Left colon (tissue), 2 donors: ENCODE measurements around the gene TSLP. TPM values are rescaled to one million over a fixed set of nuclear protein-coding genes. Genes with fewer than 3 reads are reported as not detected.

Experiments
- ATAC-seq: fragments of 200-7000 bp; cut with Tn5 transposase; one replicate; pipeline ENCODE4 v1.9.1; 2020; ENCODE audit warnings: mild to moderate bottlenecking, moderate library complexity
- DNase-seq, 2 donors: peaks; one replicate each; pipeline ENCODE4 v3.0.0-alpha.2; 2020
- intact Hi-C, 2 donors: fragments of 100-400 bp; cut with DNase I in 1 of 2; cut with micrococcal nuclease in 1 of 2; formaldehyde crosslinking; loops; one replicate each; pipeline versions ENCODE4 v1.11.2 to v1.14.0; 2022; cut with DNase I, micrococcal nuclease
- total RNA-seq, 2 donors: library from RNA; stranded (reverse); fragmentation: NEBNext Ultra II Directional; extraction: Animal tissue kit (Norgen Biotek cat#: 25700); gene quantifications; one replicate each; pipeline ENCODE4 v1.2.1, GENCODE V29; 2021
- donor health status: DM: no; HTN: no; CAD: no.
- donor health status: DM: yes; HTN: yes; CAD: no.

Gene TSLP
- total RNA-seq, 2 donors from 2014 or later, result 0.27 to 0.47 TPM

DNA sequence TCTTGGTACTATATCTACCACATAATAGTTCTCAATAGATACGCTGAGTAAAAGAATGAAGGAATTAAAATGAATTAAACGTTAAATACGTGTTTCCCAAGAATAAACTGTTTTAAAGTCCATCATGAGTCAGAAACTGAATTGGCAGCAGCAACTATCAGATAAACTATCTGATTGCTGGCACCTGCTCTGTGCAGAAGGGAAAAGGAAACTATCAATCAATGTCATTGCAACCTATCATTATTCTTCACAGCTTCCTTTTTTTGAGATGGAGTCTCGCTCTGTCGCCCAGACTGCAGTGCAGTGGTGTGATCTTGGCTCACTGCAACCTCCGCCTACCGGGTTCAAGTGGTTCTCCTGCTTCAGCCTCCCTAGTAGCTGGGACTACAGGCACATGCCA lies 11.8 kb downstream of the TSLP start:
- intact Hi-C loops, result no loop called here
- DNase-seq, result no peak
- ATAC-seq, result peak; percentile 27

DNA sequence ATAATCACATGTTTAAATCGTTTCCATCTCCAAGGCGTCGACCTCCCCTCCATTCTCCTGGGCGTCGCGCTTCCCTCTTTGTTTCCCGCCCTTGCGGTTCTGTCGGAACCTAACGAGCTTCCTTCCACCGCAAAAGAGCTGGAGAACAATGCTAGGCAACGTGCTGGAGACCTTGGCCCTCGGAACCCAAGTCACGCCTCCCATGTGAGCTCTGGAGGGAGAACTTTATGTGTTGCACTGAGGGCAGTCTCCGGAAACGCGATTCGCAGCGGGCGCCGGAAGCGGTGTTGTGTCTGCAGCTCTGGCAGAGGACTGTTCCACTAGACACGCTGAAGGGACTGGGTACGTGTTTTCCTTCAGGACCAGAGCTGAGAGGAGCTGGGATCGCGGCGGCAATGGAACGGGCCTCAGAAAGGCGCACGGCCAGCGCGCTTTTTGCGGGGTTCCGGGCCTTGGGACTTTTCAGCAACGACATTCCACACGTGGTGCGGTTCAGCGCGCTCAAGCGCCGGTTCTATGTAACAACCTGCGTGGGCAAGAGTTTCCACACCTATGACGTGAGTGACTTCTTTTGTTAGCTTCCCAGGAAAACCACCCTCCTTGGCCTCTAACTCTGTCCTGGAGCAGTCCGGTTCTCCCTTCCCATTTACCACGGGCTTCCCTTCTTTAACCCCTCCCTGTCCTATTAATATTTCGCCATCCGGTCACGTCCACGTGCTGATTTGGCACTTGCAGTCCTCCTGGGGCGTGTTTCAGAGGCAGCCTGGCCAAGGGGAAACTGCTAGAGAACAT lies 20.7 kb downstream of the TSLP start, which contains the start of gene WDR36:
Gene WDR36 (plus strand): TSS at position 287 of the 792 bp plus-strand sequence. CDS start 109 bp downstream, at position 396.
- intact Hi-C loops, result loop anchor here in 1 of 2 donors (5.0 kb wide), 1 partner anchor 335 kb away; no protein-coding TSS in a partner anchor
- peak; percentile 86 to 89 for DNase-seq
- peak; percentile 99 for ATAC-seq

DNA sequence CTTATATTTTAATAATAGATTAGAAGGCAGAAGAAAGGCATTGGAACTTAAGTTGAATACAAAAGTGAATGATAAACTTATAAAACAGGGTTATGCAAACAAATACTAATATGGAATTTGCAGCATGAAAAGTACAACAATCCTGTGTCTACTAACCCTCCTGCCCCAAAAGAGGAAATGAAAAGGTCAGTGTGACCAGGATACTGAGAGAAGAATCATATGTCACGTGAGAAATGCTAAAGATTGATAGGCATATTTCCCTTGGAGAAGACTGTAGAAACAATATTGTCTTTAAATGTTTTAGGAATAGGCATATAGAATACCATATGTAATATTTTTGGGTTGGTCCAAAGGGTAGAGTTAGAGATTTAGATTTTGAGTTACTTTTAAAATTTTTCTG lies 24.5 kb downstream of the TSLP start:
- DNase-seq (no peak), ATAC-seq (no peak)
- intact Hi-C loops, result no loop called here

DNA sequence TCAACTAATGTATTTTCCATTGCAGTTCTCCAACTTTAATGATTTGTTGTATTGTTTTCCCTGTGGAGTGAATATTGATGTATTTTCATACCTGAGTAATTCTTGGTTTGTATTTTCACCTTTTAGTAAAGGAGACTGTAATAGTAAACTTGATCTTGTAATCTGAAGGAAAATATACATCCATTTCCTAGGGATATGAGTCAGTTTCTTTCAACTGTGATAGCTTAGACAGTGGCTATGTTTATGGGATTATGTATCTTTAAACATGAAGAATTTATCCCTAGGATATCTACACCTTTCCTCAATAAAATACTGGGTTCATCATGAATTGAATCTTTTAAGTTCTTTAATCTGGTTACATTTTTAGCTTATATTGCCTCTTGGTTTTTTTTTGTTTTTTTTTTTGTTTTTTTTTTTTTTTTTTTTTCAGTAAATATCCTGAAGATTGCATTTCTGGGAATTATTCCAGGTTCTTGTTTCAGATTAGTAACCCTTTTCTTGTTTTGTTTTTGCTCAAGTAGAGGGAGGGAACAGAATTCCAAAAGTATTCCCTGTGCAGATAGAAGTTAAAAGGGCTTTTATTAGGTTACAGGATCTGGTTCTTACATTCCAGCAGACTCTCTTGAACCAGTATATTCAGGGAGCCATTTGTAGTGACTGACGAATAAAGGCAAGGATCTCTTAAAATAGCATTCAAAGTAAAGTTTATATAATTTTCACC lies 27.7 kb downstream of the TSLP start:
- intact Hi-C loops, result no loop called here
- DNase-seq, result no peak
- no peak for ATAC-seq

DNA sequence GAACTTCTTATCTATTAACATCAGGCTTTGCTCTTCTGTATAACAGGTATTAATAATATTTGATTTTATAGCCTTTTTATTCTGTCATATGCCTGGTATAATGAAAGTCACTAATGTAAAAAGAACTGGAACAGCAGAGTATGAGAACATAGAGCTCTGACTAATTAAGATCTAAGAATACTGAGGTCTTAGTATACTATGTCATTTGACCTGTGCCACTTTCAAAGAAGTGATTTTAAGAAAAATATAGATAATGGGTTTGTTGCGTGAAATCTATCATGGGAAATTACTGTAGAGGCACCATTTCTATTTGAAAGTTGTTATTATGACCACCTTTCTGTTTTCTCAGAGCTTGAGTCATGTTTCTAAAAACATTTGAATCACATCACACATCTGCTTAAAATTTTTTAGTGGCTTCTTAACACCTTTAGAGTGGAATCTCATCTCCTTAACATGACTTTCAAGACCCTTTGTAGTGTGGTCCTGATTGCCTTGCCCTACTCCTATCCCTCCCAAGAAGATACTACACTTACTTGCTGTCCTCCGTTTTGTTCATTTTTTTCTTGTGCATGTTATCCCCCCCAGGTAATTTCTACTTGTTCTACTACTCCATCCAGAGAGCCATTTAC lies 34.9 kb downstream of the TSLP start:
- ATAC-seq, result no peak
- DNase-seq, result no peak
- intact Hi-C loops, result no loop called here

DNA sequence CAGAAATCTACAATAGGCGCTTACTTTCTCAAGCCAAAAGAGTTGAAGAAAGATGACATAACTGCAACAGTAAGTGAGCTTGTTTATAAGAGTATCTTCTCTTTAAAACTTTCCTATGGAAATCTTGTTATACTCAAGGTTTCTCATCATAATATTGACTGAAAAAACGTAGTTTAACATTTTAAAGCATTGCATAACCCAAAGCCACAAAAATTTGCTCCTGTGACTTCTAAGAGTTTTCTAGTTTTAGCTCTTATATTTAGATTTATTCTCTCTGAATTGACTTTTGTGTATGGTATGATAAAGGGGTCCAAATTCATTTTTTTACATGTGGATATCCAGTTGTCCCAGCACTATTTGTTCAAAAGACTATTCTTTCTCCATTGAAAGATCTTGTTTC lies 35.9 kb downstream of the TSLP start:
- no peak for ATAC-seq
- DNase-seq, result no peak
- intact Hi-C loops, result no loop called here

DNA sequence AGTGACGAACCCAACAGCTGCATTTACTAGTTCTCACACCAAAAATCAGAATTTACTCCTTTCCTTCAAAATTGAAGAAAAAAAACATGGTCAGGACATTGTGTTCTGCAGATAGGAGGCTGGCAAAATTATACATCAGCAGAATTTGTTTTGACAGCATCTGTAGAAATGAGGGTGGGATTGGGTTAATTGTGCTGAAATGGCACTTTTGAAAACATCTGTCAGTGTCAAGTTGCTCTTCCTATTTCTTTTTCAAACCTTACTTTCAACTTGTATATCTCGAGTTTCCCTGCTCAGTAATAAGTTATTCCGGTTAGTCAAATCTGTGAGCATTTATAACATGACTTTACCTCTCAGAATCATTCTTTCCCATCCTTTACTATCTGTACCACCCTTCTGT lies 40.4 kb downstream of the TSLP start:
- ATAC-seq (no peak), DNase-seq (no peak)
- intact Hi-C loops, result no loop called here

DNA sequence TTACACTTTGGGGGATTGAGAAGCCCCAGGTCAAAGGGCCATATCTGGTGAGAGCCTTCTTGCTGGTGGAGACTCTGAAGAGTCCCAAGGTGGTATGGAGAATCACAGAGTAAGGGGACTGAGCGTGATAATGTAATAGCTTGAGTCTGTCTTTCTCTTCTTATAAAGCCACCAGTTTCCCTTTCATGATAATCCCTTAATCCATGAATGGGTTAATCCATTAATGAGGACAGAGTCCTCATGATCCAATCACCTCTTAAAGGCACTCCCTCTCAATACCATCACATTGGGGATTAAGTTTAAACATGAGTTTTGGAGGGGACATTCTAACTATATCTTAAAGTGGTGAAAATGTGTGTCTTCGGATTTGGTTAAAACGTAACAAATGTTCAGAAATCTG lies 42.2 kb downstream of the TSLP start:
- DNase-seq (no peak), ATAC-seq (no peak)
- intact Hi-C loops, result no loop called here

DNA sequence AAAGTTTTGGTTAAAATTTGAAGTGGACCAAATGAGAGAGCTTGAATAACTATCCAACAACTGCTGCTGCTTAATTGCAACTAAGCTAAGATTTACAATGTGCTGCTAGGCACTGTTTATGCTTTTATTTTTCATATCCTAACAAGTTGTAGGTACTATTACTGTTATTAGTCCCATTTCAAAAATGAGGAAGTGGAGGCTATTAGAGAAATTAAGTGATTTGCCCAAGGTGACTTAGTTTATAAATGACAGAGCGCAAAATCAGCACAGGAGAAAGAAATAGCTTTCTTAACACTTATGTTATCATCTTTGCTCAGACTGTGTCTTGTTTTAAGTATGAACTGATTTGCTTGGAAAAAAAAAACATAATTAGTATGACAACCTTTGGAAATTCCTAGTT lies 43.7 kb downstream of the TSLP start:
- intact Hi-C loops, result no loop called here
- ATAC-seq, result no peak
- no peak for DNase-seq

DNA sequence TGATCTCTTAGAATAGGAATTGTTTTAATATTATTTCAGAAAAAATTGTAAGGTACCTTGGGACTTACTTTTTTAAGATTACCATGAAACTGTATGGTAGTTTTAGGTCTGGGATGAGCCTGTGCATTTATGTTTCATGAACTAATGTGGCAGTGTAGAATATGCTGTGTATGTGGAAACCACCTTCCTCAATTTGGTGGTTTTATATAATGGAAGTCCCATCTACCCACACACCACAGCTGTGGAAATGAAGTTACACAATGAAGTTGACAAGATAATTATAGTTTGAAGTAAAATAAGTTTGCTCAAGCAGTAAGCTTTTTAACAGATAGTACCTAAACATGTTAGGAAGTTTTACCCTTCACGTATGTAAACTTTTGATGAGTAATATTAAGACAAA lies 45.0 kb downstream of the TSLP start:
- no peak for DNase-seq
- no peak for ATAC-seq
- intact Hi-C loops, result no loop called here

DNA sequence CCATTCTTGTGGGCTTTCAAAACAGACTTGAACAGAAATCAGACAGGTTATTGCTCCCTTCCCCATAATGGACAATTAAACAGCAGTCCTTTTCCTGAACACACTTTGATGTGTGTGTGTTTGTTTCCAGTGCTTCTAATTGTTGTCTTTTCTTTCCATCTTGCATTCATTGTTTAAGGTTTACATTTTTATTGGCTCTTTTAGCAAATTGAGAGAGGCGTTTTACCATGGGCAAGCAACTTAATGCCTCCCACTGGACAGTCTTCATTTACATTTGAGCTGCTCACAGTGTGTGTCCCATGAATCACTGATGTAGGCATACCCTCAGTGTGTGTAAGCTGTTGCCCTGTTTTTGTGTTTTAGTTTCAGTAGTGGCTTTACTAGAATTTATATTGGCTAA lies 45.6 kb downstream of the TSLP start:
- intact Hi-C loops, result no loop called here
- no peak for DNase-seq
- no peak for ATAC-seq

DNA sequence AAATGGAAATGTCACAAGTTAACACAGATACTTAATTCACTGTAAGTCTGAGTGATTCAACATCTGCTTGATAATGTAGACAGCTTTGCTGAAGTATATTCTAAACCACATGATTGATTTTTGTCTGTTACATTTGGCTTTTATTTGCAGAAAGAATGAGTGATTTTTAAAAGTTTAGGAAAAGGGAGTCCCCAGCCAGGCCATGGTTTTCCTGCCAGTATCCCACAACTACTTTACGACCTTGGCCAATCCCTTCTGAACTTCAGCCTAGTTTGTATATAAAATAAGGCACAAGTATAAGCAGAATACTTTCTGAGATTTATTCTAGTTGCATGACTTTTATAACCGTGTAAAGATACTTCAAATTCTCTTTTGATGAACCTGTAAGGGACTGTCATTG lies 47.7 kb downstream of the TSLP start:
- DNase-seq, result no peak
- no peak for ATAC-seq
- intact Hi-C loops, result no loop called here

DNA sequence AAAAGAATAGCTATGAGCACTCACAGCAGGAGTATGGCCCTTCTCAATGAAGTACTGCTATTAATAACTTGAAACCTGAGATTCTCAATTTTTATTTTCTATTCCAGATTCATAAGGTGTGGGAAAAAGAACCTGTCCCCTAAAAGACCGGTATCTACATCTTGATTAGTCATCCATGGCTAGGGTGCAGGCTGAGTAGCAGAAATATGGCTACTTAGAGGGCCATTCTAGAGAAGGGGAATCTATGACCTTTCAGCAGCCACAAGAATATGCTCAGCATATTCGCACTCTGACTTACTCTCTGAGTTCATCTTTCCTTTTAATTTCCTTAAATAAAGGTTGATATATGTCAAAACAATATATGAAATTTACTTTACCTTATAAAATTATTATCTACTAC lies 48.3 kb downstream of the TSLP start:
- DNase-seq (no peak), ATAC-seq (no peak)
- intact Hi-C loops, result no loop called here

DNA sequence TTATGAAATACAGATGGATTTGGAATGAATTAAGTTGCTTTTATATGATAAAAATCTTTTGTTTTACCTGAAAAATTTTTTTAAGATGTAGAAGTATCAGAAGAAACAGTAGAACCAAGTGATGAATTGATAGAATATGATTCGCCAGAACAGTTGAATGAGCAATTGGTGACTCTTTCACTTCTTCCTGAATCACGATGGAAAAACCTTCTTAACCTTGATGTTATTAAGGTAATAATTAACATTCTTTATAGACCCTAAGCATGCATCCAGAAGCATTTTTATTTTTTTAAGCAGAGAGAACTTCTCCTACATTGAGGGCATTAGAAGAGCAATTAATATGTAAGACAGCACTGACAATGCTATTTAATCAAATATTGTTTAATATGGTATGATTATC lies 49.4 kb downstream of the TSLP start:
- ATAC-seq (no peak), DNase-seq (no peak)
- intact Hi-C loops, result no loop called here

DNA sequence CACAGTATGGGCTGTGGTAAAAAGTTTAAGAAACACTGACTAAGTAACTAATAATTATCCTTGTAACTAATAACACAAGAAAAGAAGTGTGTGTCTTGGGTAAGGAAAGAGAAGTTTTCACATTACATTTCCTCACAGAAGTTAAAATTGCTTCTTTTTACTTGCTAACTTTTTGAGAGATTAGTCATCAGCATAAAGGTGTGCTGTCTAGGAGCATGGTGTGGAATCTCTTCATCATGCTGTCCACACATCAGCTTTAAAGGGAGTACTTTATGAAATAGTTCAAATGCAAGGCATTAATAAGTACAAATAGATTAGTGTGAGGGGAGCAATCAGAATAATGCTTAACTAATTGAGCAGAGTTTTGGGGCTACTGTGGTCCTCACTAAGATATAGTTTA lies 50.4 kb downstream of the TSLP start:
- no peak for ATAC-seq
- intact Hi-C loops, result no loop called here
- DNase-seq, result no peak

DNA sequence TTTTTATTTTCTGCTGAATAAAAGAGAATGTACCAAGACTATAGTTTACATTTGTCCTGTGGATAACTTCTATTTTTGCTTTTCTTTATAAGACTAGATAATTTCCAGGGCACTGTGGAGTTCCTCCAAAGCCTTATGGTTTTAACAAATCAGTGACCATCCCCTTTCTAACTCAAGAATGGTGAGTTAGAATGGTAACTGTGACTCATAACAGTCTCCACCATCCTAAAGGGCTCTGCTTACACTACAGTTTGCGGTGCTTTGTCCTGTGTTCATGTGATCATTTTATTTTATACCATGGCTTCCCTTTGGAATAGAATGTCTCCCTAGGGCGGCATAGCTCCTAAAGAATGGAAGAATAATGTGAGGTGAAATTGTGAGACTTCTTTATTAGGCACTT lies 50.9 kb downstream of the TSLP start:
- no peak for ATAC-seq
- intact Hi-C loops, result no loop called here

DNA sequence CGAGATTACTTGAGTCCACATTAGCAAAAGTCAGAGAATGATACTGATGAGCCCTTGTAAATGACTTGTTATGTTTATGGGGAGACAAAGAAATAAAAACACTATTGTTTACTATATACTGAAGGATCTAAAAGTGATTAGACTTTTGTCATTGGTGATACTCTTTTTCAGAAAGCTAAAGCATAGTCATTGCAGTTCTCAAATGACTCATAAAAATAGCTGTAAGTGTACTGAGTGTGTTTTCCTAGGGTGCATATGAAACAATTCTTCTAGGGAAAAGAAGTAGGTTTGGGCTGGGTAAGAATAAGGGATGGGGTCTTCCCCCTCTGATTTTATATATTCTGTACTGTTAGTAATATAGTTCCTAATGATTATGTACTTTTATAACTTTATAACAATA lies 53.3 kb downstream of the TSLP start:
- ATAC-seq, result no peak
- no peak for DNase-seq
- intact Hi-C loops, result no loop called here

More for the DNA sequence above, 50.9 kb downstream of the TSLP start:
- DNase-seq, result no peak

DNA sequence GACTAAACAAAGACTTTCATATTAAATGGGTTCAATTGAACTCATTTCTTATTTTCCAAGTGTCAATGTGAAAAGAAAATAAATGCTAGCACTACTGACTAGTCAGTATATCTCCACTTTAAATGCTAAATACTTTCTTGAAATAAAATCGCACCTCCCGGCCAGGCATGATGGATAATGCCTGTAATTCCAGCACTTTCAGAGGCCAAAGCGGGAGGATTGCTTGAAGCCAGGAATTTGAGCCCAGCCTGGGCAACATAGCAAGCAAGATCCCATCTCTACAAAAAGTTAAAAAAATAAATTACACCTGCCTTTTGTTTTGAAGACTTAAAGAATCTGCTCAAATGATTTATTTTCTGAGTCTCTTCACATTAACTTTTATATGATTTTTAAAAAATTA lies 55.4 kb downstream of the TSLP start:
- no peak for DNase-seq
- ATAC-seq, result no peak
- intact Hi-C loops, result no loop called here
